Cardiac fibroblast (primary cell): ENCODE results near the gene CPZ.

Source experiments
- DNase-seq, 2 donors: peaks; one replicate each; pipeline versions ENCODE4 v3.0.0 to v3.0.0-alpha.2; 2010; ENCODE audit warnings: low read depth in 2 of 2
- H3K4me3 ChIP-seq, 2 donors: replicated peaks in 1 of 2; 1 replicate in 1 of 2; 2 replicates in 1 of 2; pipeline ENCODE4 v1.5.1; 2011; ENCODE audit warnings: low read depth in 2 of 2, low read length in 2 of 2, mild to moderate bottlenecking in 2 of 2, moderate library complexity in 1 of 2
- CTCF ChIP-seq: IDR thresholded peaks from one replicate; pipeline ENCODE4 v1.5.1; 2011; ENCODE audit warnings: low read depth, mild to moderate bottlenecking, low read length, inconsistent platforms

CPZ gene

GRCh38 chr4:8560265-8561047 is 32.1 kb upstream of the CPZ start:
- DNase-seq, result peak in 1 of 2 donors; percentile 27

GRCh38 chr4:8564595-8564994 is 28.0 kb upstream of the CPZ start:
- H3K4me3 ChIP-seq, result no peak overlapping the region
- TF ChIP-seq CTCF, result no peak
- DNase-seq, result no peak

More at GRCh38 chr4:8560265-8561047, 32.1 kb upstream of the CPZ start:
- no peak overlapping the region for H3K4me3 ChIP-seq
- no peak for TF ChIP-seq CTCF

- peak in 1 of 2 donors; percentile 11 for DNase-seq
- no peak for TF ChIP-seq CTCF
- H3K4me3 ChIP-seq, result no peak overlapping the region
Observed at GRCh38 chr4:8568068-8568668, 24.4 kb upstream of the CPZ start.

GRCh38 chr4:8570201-8570600 is 22.4 kb upstream of the CPZ start:
- H3K4me3 ChIP-seq, result no peak overlapping the region
- no peak for TF ChIP-seq CTCF
- no peak for DNase-seq

GRCh38 chr4:8571702-8572685 is 20.6 kb upstream of the CPZ start:
- no peak for DNase-seq
- TF ChIP-seq CTCF, result no peak

GRCh38 chr4:8573266-8573665 is 19.3 kb upstream of the CPZ start:
- no peak for TF ChIP-seq CTCF

More at GRCh38 chr4:8571702-8572685, 20.6 kb upstream of the CPZ start:
- H3K4me3 ChIP-seq, result no peak overlapping the region

More at GRCh38 chr4:8573266-8573665, 19.3 kb upstream of the CPZ start:
- H3K4me3 ChIP-seq, result no peak overlapping the region
- no peak for DNase-seq
